ENCODE results near the gene GOLGA2.

GOLGA2 gene

DNA sequence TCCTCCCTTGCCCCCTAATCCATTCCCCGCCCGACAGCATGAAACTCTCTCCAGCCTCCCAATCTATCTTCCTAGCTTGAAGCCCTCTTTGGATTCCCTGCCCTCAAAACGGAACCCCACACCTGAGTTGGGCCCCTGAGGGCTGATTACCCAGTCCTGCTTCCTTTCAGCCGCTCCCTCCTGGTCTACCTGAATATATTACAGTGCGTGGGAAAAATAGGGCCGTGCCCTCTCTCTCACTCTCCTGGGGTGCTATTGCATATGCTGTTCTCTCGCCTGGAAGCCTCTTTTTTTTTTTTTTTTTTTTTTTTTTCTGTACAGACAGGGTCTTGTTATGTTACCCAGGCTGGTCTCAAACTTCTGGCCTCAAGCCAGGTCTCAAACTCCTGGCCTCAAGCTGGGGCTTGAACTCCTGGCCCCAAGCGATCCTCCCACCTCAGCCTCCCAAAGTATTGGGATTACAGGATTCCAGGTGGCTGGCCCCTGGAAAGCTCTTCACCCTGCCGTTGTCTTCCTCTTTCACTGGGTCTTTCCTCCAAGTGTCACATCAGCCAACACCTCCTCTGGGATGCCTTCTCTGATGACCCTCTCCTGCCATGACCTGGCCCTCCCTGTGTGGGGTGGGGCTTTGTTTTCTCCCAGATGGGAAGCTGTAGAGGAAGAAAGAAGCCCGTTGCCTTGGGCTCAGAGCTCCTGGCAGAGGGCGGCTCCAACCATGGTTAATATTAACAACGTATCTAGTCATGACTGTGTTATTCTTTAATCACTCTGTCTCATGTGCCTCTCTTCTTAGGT, 64.4 kb downstream of the GOLGA2 start:
- DNase-seq = no peak

- no peak for DNase-seq
Measured at GRCh38 chr9:128208946-128209669, 66.7 kb downstream of the GOLGA2 start.

DNA sequence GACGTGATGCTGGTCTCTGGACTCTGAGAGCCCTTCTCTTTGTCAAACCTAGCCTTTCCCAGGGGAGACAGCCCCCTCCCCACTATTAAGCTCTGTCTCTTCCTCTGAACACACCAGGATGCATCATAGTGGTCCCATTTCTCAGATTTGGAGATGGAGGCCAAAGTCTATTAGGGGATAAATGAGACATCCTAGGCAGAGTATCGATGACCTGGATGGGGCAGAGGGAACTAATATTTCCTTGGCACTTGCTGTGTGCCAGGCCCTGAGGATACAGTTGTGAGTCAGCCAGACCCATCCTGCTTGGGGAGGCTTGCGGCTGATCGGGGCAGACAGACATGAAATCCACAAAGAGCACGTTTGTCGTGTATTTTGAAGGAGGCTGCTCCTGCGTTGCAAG, 67.4 kb downstream of the GOLGA2 start:
- no peak for DNase-seq

DNA sequence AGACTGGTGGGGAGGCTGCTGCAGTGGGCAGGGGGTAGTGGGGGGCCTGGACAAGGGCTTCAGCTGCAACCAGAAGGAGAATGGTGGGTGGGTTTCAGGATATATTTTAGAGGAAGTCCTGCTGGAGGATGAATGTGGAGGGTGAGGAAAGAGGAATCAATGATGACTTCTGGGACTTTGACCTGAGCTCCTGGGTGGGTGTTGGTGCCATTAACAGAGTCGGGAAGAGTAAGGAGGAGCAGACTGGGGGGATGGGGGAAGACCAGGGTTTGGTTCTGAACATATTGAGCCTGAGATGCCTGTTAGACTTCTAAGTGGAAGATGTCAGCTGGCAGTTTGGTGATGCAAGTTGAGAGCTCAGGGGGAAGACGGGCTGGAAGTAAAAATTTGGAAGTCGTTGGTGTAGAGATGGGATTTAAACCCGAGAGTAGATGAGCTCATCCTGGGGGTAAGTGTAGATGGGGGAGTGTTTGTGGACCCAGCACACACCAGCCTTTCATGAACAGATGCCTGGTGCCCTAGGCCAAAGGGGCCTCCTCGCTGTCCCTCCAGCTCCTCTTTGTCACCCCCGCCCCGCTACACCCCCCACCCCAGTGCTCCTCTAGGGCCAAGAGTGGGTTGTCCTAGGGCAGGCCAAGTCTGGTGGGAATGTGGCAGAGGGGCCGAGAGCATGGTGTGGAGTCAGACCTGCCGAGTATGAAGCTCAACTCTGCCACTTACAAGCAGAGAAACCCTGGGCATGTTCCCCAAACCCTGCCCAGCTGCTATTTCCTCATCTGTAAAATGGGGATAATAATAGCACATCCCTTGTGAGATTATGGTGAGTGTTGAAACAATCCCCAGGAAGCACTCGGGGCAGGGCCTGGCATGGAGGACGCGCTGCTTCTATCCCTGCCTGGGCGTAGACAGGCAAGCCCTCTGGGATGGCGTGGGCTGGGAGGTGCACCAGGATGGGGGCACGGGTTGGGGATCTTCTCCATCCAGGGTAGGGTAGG, 68.6 kb downstream of the GOLGA2 start:
- DNase-seq = no peak

DNA sequence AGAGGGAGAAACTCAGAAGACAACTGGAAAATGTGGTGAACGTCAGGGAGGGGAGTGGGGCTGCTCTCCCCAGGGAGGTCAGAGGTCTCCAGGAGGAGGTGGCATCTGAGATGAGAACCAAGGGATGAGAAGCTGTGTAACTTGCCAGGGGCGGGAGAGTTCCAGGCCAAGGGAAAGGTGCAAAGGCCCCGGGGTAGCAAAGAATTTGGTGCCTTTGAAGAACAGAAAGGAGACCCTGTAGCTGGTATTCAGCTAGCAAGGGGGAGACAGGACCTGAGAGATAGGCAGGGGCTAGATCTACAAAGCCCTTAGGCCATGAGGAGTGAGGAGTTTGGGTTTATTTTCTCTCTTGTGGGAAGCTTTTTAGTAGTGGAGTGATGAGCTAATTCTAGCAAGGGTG, 69.3 kb downstream of the GOLGA2 start:
- no peak for DNase-seq
